Neural cell (in vitro differentiated cells): Measurements from ENCODE around the gene HRH1. TPM values are rescaled to one million over a fixed set of nuclear protein-coding genes. Genes with fewer than 3 reads are reported as not detected.

Experiments
- H2AFZ ChIP-seq: fragments of 200-600, 300-800 bp; sonication (generic), shearing (Covaris generic); 2 replicates; pipeline ENCODE4 v1.6.0; 2014; ENCODE audit warnings: low read depth, mild to moderate bottlenecking, antibody characterized with exemption, low read length, moderate library complexity
- H3F3A ChIP-seq: fragments of 200-600 bp; shearing (Covaris generic); 2 replicates; pipeline ENCODE4 v1.6.1; 2016; ENCODE audit warnings: mild to moderate bottlenecking, moderate library complexity, mixed read lengths, antibody characterized with exemption, low read length; ENCODE audit not compliant: insufficient read depth, poor library complexity, severe bottlenecking
- H3K27ac ChIP-seq: fragments of 200-600, 300-800 bp; sonication (generic), shearing (Covaris generic); 2 replicates; pipeline ENCODE4 v1.5.1; 2014; ENCODE audit warnings: mild to moderate bottlenecking, low read length, moderate library complexity
- H3K27me3 ChIP-seq: fragments of 300-800, 200-600 bp; sonication (generic), shearing (Covaris generic); 2 replicates; pipeline ENCODE4 v1.6.0; 2014; ENCODE audit warnings: mild to moderate bottlenecking, low read depth, low read length, moderate library complexity; ENCODE audit not compliant: insufficient read depth
- H3K36me3 ChIP-seq: fragments of 300-800, 200-600 bp; sonication (generic), shearing (Covaris generic); 2 replicates; pipeline ENCODE4 v1.5.1; 2014; ENCODE audit warnings: mild to moderate bottlenecking, antibody characterized with exemption, low read length, moderate library complexity; ENCODE audit not compliant: insufficient read depth
- H3K4me2 ChIP-seq: fragments of 300-800, 200-600 bp; sonication (generic), shearing (Covaris generic); 2 replicates; pipeline ENCODE4 v1.6.0; 2014; ENCODE audit warnings: mild to moderate bottlenecking, low read length
- H3K4me3 ChIP-seq: fragments of 300-800, 200-600 bp; sonication (generic), shearing (Covaris generic); 2 replicates; pipeline ENCODE4 v1.5.1; 2014; ENCODE audit warnings: mild to moderate bottlenecking, low read length, moderate library complexity
- H3K79me2 ChIP-seq: fragments of 200-600 bp; shearing (Covaris generic); replicated peaks from 2 replicates; pipeline ENCODE4 v1.6.0; 2014; ENCODE audit warnings: mild to moderate bottlenecking, low read length, moderate library complexity; ENCODE audit not compliant: insufficient read depth
- H3K9ac ChIP-seq: fragments of 300-800, 200-600 bp; sonication (generic), shearing (Covaris generic); 2 replicates; pipeline ENCODE4 v1.6.1; 2016; ENCODE audit warnings: mild to moderate bottlenecking, low read length, mixed read lengths
- H3K9me2 ChIP-seq: fragments of 200-600 bp; shearing (Covaris generic); 2 replicates; pipeline ENCODE4 v1.6.1; 2016; ENCODE audit warnings: mild to moderate bottlenecking, low read length, mixed read lengths; ENCODE audit not compliant: insufficient read depth
- H3K9me3 ChIP-seq: fragments of 200-600, 300-800 bp; sonication (generic), shearing (Covaris generic); 2 replicates; pipeline ENCODE4 v1.6.1; 2016; ENCODE audit warnings: mild to moderate bottlenecking, mixed run types, low read length, moderate library complexity, mixed read lengths
- H4K20me1 ChIP-seq: fragments of 200-600 bp; shearing (Covaris generic); 2 replicates; pipeline ENCODE4 v1.6.1; 2016; ENCODE audit warnings: mild to moderate bottlenecking, mixed run types; ENCODE audit not compliant: insufficient read depth
- CTCF ChIP-seq: fragments of 450-650 bp; IDR thresholded peaks from 2 replicates; pipeline ENCODE4 v1.5.1; 2014; ENCODE audit warnings: antibody characterized with exemption, mild to moderate bottlenecking, moderate library complexity; ENCODE audit not compliant: poor library complexity, severe bottlenecking
- EP300 ChIP-seq: fragments of 450-650 bp; conservative IDR thresholded peaks from 2 replicates; pipeline ENCODE4 v1.6.1; 2014; ENCODE audit warnings: antibody characterized with exemption, mild to moderate bottlenecking, moderate library complexity; ENCODE audit not compliant: poor library complexity, severe bottlenecking
- EZH2 ChIP-seq: fragments of 200-600, 300-800 bp; shearing (Covaris generic), sonication (generic); IDR thresholded peaks from 2 replicates; pipeline ENCODE4 v1.6.1; 2014; ENCODE audit warnings: antibody characterized with exemption, low read length, borderline replicate concordance, mild to moderate bottlenecking; ENCODE audit not compliant: insufficient read depth, poor library complexity, severe bottlenecking
- MXI1 ChIP-seq: fragments of 450-650 bp; conservative IDR thresholded peaks from 2 replicates; pipeline ENCODE4 v1.6.1; 2014; ENCODE audit warnings: antibody characterized with exemption, mild to moderate bottlenecking; ENCODE audit not compliant: poor library complexity, severe bottlenecking
- POLR2AphosphoS5 ChIP-seq: IDR thresholded peaks from 2 replicates; pipeline ENCODE4 v1.6.1; 2012
- RAD21 ChIP-seq: fragments of 450-650 bp; conservative IDR thresholded peaks from 2 replicates; pipeline ENCODE4 v1.6.1; 2014; ENCODE audit warnings: antibody characterized with exemption, mild to moderate bottlenecking, moderate library complexity
- REST ChIP-seq: IDR thresholded peaks from 2 replicates; pipeline ENCODE4 v1.6.1; 2012; ENCODE audit warnings: borderline replicate concordance
- SMC3 ChIP-seq: fragments of 450-650 bp; conservative IDR thresholded peaks from 2 replicates; pipeline ENCODE4 v1.6.1; 2014; ENCODE audit warnings: antibody characterized with exemption, mild to moderate bottlenecking, moderate library complexity; ENCODE audit not compliant: poor library complexity
- TAF1 ChIP-seq: IDR thresholded peaks from 2 replicates; pipeline ENCODE4 v1.6.1; 2012; ENCODE audit warnings: low read depth
- polyA plus RNA-seq: library from polyadenylated mRNA; depleted of rRNA; stranded (reverse); fragments of >200 nt; gene quantifications from 2 replicates; pipeline ENCODE4 v1.2.3, GENCODE V29; 2014

The HRH1 gene
- polyA plus RNA-seq, 1 donor from 2014 or later: 0.06 TPM

- Histone ChIP-seq H3K4me2 (no peak overlapping the region), H3K4me3 (no peak overlapping the region), H3K36me3 (no peaks in the 10 kb centered on the region)
These were observed 27.6 kb upstream of the HRH1 start for GRCh38 chr3:11126653-11127052.

More at GRCh38 chr3:11126653-11127052, 27.6 kb upstream of the HRH1 start:
- no peaks in the 10 kb centered on the region for H3K79me2 ChIP-seq
- H2AFZ ChIP-seq: no peak overlapping the region
- H3K9me2 ChIP-seq: no peaks in the 10 kb centered on the region
- no peak for TF ChIP-seq SMC3
- TF ChIP-seq CTCF: no peak
- no peak for TF ChIP-seq RAD21
- TF ChIP-seq TAF1: no peak
- no peak for TF ChIP-seq POLR2AphosphoS5
- TF ChIP-seq REST: no peak
- no peak for TF ChIP-seq MXI1
- TF ChIP-seq EZH2: no peak
- no peak for TF ChIP-seq EP300
- no peak overlapping the region for H3K27ac ChIP-seq
- no peaks in the 10 kb centered on the region for H3K27me3 ChIP-seq
- H3K9ac ChIP-seq: no peak overlapping the region
- H4K20me1 ChIP-seq: no peaks in the 10 kb centered on the region
- H3K9me3 ChIP-seq: no peaks in the 10 kb centered on the region
- H3F3A ChIP-seq: no peaks in the 10 kb centered on the region
